HepG2 (cell line): Measurements from ENCODE around the gene EPHA6. TPM values are rescaled to one million over a fixed set of nuclear protein-coding genes. Genes with fewer than 3 reads are reported as not detected.

Source experiments
- ATAC-seq: fragments of 200-7000 bp; cut with Tn5 transposase; 3 replicates; pipeline ENCODE4 v1.9.1; 2020; ENCODE audit warnings: mild to moderate bottlenecking, moderate library complexity
- BruUV-seq: library from RNA; stranded (reverse); fragments of 400-500 nt; replicated peaks from 2 replicates; lab custom pipeline; 2021; lab: Mats Ljungman, UMichigan
- CTCF ChIA-PET: fragments of 300-600 bp; formaldehyde crosslinking; extraction: SDS; loops from one replicate; lab custom pipeline; 2021; ENCODE audit warnings: low total read pairs, inconsistent platforms, low intra/inter-chr PET ratio; lab: Yijun Ruan, JAX
- POLR2A ChIA-PET: fragments of 350-600 bp; sonication (Branson Sonifier 250); formaldehyde crosslinking; loops from one replicate; lab custom pipeline; 2020; ENCODE audit warnings: antibody characterized with exemption, inconsistent platforms; lab: Yijun Ruan, JAX
- DNase-seq: peaks from one replicate; pipeline ENCODE4 v3.0.0-alpha.2; 2015; ENCODE audit warnings: low spot score
- FAIRE-seq: peaks from 3 replicates; lab custom pipeline; 2011; peaks lifted over from hg19 to GRCh38; lab: Jason Lieb, UNC
- H2AFZ ChIP-seq: one replicate; pipeline ENCODE4 v1.6.1; 2011; ENCODE audit warnings: low read length, inconsistent platforms
- H3K27ac ChIP-seq: fragments of 300-600 bp; 3 replicates; pipeline ENCODE4 v1.8.0; 2011; ENCODE audit warnings: mixed run types, mild to moderate bottlenecking, mixed read lengths, low read length, inconsistent platforms; ENCODE audit not compliant: insufficient read depth; ENCODE audit errors: extremely low read length
- H3K27me3 ChIP-seq, 2 experiments: fragments of 200-600 bp in 1 of 2; 2 replicates in 1 of 2; 3 replicates in 1 of 2; pipeline versions ENCODE4 v1.6.0 to v1.8.0; 2011; ENCODE audit warnings: low read length in 2 of 2, mild to moderate bottlenecking in 2 of 2, moderate library complexity in 2 of 2, inconsistent platforms in 1 of 2; ENCODE audit not compliant: insufficient read depth in 2 of 2, control insufficient read depth in 1 of 2
- H3K36me3 ChIP-seq, 2 experiments: fragments of 200-600 bp in 1 of 2; replicated peaks in 1 of 2; 2 replicates in 1 of 2; 3 replicates in 1 of 2; pipeline versions ENCODE4 v1.5.1 to v1.8.0; 2011; ENCODE audit warnings: low read length in 2 of 2, inconsistent platforms in 1 of 2; ENCODE audit not compliant: insufficient read depth in 2 of 2, control insufficient read depth in 1 of 2
- H3K4me1 ChIP-seq: 2 replicates; pipeline ENCODE4 v1.5.1; 2012; ENCODE audit warnings: low read length, inconsistent platforms; ENCODE audit not compliant: insufficient read depth
- H3K4me2 ChIP-seq: 2 replicates; pipeline ENCODE4 v1.6.0; 2011; ENCODE audit warnings: low read depth, low read length, inconsistent platforms
- H3K4me3 ChIP-seq, 3 experiments: fragments of 200-600 bp in 1 of 3; sonication (generic), shearing (Covaris generic) in 1 of 3; replicated peaks in 1 of 3; 2 replicates each; pipeline ENCODE4 v1.5.1; 2011 to 2016; ENCODE audit warnings: low read length in 3 of 3, inconsistent platforms in 2 of 3, low read depth in 2 of 3, mild to moderate bottlenecking in 2 of 3, control low read depth in 1 of 3, mixed read lengths in 1 of 3; ENCODE audit not compliant: insufficient read depth in 1 of 3
- H3K79me2 ChIP-seq: one replicate; pipeline ENCODE4 v1.6.1; 2011; ENCODE audit warnings: low read length, inconsistent platforms; ENCODE audit not compliant: insufficient read depth
- H3K9ac ChIP-seq: 2 replicates; pipeline ENCODE4 v1.6.0; 2011; ENCODE audit warnings: mild to moderate bottlenecking, low read depth, low read length, inconsistent platforms; ENCODE audit not compliant: insufficient read depth
- H3K9me3 ChIP-seq: 2 replicates; pipeline ENCODE4 v1.5.1; 2012; ENCODE audit warnings: mild to moderate bottlenecking, low read length
- H4K20me1 ChIP-seq: 2 replicates; pipeline ENCODE4 v1.6.0; 2011; ENCODE audit warnings: inconsistent platforms, mild to moderate bottlenecking, low read length, moderate library complexity; ENCODE audit not compliant: insufficient read depth
- BRCA1 ChIP-seq: sonication (generic); formaldehyde crosslinking; IDR thresholded peaks from 2 replicates; pipeline ENCODE4 v1.4.0; 2020; ENCODE audit warnings: missing genetic modification reagents
- DNMT3B ChIP-seq: conservative IDR thresholded peaks from 2 replicates; pipeline ENCODE4 v1.6.1; 2016; ENCODE audit warnings: missing biosample characterization, control low read depth
- EHMT2 ChIP-seq: fragments of 200-600 bp; sonication (generic); IDR thresholded peaks from 2 replicates; pipeline ENCODE4 v1.7.0; 2017; ENCODE audit warnings: antibody characterized with exemption, low read depth, low read length, borderline replicate concordance
- NCOA2 ChIP-seq: sonication (generic); formaldehyde crosslinking; IDR thresholded peaks from 2 replicates; pipeline ENCODE4 v1.8.0; 2022; ENCODE audit warnings: inconsistent platforms
- NFAT5 ChIP-seq: sonication (generic); formaldehyde crosslinking; IDR thresholded peaks from 2 replicates; pipeline ENCODE4 v1.4.0; 2020; ENCODE audit warnings: missing genetic modification reagents
- SPEN ChIP-seq: sonication (generic); formaldehyde crosslinking; IDR thresholded peaks from 2 replicates; pipeline ENCODE4 v1.5.1; 2020; ENCODE audit warnings: low read depth, mild to moderate bottlenecking, missing genetic modification reagents
- ZBTB7B ChIP-seq: sonication (generic); formaldehyde crosslinking; IDR thresholded peaks from 2 replicates; pipeline ENCODE4 v1.4.0; 2020; ENCODE audit warnings: missing genetic modification reagents
- ZNF615 ChIP-seq: sonication (generic); formaldehyde crosslinking; IDR thresholded peaks from 2 replicates; pipeline ENCODE4 v1.5.0; 2020; ENCODE audit warnings: mild to moderate bottlenecking, missing genetic modification reagents, borderline replicate concordance
- WGBS: methylation state at CpG from one replicate; pipeline ENCODE4 v1.1.6; 2017; ENCODE audit warnings: low lambda C conversion rate; 5-methylcytosine and 5-hydroxymethylcytosine counted together
- in situ Hi-C: cut with HindIII; loops from 2 replicates; pipeline ENCODE4 v1.10.0; 2017; ENCODE audit warnings: low pct_unique_long_range_greater_than_20kb; ENCODE audit not compliant: extremely low pct_ligation_motif_present
- intact Hi-C: fragments of 100-400 bp; cut with micrococcal nuclease; formaldehyde crosslinking; loops from one replicate; pipeline ENCODE4 v1.10.0; 2022; ENCODE audit not compliant: unreplicated experiment
- polyA plus RNA-seq, 8 experiments: library from polyadenylated mRNA; depleted of rRNA in 3 of 8; stranded (reverse) in 7 of 8; unstranded in 1 of 8; fragments of >200 nt; fragmentation: Illumina TruSeq in 4 of 8; extraction: Trizol in 4 of 8; gene quantifications; 2 replicates each; pipeline versions ENCODE4 v1.2.1 to v1.2.3, GENCODE V29; 2011 to 2016; ENCODE audit warnings: low read depth in 4 of 8, missing spikeins in 1 of 8, mixed read lengths in 1 of 8; ENCODE audit not compliant: insufficient read depth in 1 of 8
- total RNA-seq, 5 experiments: library from RNA; depleted of rRNA; stranded (reverse); fragments of >200 nt; fragmentation: Illumina TruSeq; extraction: Trizol; gene quantifications; 2 replicates each; pipeline ENCODE4 v1.2.3, GENCODE V29; 2016; ENCODE audit warnings: low read depth in 1 of 5
- TF ChIP-seq, protein P1 (sequence below): fragments of 450-650 bp; IDR thresholded peaks from 2 replicates; pipeline ENCODE4 v1.6.1; 2017; ENCODE audit warnings: mild to moderate bottlenecking

EPHA6 gene
- total and polyA plus RNA-seq, 2 of the 13 experiments (the other 11 are each of a cell fraction or from before 2014, with no cell fraction given): not detected

DNA sequence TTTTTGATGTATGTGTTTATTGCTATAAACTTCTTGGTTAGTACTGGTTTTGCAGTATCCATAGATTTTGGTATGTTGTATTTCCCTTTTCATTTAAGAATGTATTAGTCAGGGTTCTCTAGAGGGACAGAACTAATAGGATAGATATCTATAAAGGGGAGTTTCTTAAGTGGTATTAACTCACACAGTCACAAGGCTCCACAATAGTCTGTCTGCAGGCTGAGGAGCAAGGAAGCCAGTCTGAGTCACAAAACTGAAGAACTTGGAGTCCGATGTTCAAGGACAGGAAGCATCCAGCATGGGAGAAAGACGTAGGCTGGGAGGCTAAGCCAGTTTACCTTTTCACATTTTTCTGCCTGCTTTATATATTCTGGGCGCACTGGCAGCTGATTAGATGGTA is 958.5 kb downstream of the EPHA6 start:
- H3K9me3 ChIP-seq: no peaks in the 10 kb centered on the region
- no peaks in the 10 kb centered on the region for H4K20me1 ChIP-seq
- FAIRE-seq: no peak
- TF ChIP-seq NFAT5 (no peak), NCOA2 (CRISPR knock-in tag) (no peak), ZBTB7B (CRISPR knock-in tag) (no peak), DNMT3B (CRISPR knock-in tag) (no peak), SPEN (CRISPR knock-in tag) (no peak), EHMT2 (no peak), BRCA1 (CRISPR knock-in tag) (no peak), ZNF615 (CRISPR knock-in tag) (no peak)
- TF ChIP-seq, protein P1, sequence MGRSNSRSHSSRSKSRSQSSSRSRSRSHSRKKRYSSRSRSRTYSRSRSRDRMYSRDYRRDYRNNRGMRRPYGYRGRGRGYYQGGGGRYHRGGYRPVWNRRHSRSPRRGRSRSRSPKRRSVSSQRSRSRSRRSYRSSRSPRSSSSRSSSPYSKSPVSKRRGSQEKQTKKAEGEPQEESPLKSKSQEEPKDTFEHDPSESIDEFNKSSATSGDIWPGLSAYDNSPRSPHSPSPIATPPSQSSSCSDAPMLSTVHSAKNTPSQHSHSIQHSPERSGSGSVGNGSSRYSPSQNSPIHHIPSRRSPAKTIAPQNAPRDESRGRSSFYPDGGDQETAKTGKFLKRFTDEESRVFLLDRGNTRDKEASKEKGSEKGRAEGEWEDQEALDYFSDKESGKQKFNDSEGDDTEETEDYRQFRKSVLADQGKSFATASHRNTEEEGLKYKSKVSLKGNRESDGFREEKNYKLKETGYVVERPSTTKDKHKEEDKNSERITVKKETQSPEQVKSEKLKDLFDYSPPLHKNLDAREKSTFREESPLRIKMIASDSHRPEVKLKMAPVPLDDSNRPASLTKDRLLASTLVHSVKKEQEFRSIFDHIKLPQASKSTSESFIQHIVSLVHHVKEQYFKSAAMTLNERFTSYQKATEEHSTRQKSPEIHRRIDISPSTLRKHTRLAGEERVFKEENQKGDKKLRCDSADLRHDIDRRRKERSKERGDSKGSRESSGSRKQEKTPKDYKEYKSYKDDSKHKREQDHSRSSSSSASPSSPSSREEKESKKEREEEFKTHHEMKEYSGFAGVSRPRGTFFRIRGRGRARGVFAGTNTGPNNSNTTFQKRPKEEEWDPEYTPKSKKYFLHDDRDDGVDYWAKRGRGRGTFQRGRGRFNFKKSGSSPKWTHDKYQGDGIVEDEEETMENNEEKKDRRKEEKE: no peak
- no peak overlapping the region for H3K27ac ChIP-seq
- no peaks in the 10 kb centered on the region for H3K79me2 ChIP-seq
- ATAC-seq: no peak
- 93% methylated on average over 3 of the region's 3 CpGs for WGBS
- intact Hi-C loops: no loop called here
- DNase-seq: no peak
- H3K4me1 ChIP-seq: no peaks in the 10 kb centered on the region
- H3K27me3 ChIP-seq: no peaks in the 10 kb centered on the region
- H3K36me3 ChIP-seq: no peaks in the 10 kb centered on the region
- no TSS peak for BruUV-seq
- H3K4me2 ChIP-seq: no peak overlapping the region
- in situ Hi-C loops: no loop called here
- H3K4me3 ChIP-seq: no peak overlapping the region
- CTCF ChIA-PET: no interaction called here
- H3K9ac ChIP-seq: no peak overlapping the region
- POLR2A ChIA-PET: no interaction called here
- no peak overlapping the region for H2AFZ ChIP-seq
